ENCODE results near the gene DNAH17. TPM values are rescaled to one million over a fixed set of nuclear protein-coding genes. Genes with fewer than 3 reads are reported as not detected.

DNAH17 gene
- total RNA-seq, 1 donor from 2014 or later = not detected

DNA sequence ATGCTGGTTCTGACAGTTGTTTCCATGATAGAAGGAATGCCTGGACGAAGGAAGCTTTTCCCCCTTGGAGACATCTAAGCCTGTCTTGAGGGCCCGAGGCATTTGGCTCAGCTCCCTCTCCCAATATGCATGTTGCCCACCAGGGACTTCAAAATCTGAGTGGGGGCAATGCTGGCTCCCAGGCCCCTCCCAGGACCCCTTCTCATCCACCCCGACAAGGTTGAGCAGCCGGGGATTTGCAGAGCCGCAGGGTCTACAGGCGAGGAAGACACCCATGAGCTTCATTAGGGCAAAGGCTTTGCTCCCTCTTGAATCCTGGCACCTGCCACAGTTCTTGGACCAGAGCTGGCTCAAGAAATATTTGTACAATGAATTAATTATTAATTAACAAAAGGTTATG lies 25.1 kb upstream of the DNAH17 start:
- H3K9me3 ChIP-seq (replicated peaks) = no peaks in the 10 kb centered on the region
- H3K4me3 ChIP-seq = no peak overlapping the region
- DNase-seq = no peak
- intact Hi-C loops (cut with micrococcal nuclease) = no loop called here
- TF ChIP-seq, protein P1, sequence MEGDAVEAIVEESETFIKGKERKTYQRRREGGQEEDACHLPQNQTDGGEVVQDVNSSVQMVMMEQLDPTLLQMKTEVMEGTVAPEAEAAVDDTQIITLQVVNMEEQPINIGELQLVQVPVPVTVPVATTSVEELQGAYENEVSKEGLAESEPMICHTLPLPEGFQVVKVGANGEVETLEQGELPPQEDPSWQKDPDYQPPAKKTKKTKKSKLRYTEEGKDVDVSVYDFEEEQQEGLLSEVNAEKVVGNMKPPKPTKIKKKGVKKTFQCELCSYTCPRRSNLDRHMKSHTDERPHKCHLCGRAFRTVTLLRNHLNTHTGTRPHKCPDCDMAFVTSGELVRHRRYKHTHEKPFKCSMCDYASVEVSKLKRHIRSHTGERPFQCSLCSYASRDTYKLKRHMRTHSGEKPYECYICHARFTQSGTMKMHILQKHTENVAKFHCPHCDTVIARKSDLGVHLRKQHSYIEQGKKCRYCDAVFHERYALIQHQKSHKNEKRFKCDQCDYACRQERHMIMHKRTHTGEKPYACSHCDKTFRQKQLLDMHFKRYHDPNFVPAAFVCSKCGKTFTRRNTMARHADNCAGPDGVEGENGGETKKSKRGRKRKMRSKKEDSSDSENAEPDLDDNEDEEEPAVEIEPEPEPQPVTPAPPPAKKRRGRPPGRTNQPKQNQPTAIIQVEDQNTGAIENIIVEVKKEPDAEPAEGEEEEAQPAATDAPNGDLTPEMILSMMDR (IDR thresholded peaks at IDR 0.05; ENCODE audit: borderline replicate concordance) = no peak
- H3K27ac ChIP-seq (replicated peaks) = no peak overlapping the region
- no peaks in the 10 kb centered on the region for H3K36me3 ChIP-seq
- H3K4me1 ChIP-seq = peaks cover 11% of the 10 kb centered on the region
- H3K27me3 ChIP-seq (ENCODE audit: low read depth) = no peaks in the 10 kb centered on the region

DNA sequence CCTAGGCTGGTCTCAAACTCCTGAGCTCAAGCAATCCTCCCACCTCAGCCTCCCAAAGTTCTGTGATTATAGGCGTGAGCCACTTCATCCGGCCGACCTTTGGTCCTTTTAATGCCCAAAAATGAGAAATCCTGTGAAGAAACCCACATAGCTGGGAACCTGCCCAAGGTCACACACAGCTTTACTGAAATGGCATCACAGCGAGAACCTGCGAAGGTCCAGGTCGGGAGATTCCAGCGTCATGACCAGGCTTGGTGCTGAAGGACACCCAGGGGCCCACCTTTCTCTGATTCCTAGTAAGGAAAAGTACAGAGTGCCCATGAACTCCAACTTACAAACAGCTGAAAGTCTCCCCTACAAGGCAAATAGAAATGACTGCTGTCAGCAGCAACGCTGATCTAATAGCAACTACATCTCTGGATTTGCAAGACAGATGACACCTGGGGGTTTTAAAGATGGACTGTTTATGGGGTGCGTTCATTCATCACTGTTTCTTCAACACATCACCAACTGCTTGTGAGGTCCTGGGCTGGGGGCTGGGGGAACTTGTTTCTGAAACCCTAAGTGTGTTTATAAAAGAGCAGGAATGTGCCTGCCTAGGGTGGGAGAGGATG lies 24.5 kb upstream of the DNAH17 start:
- no peaks in the 10 kb centered on the region for H3K27me3 ChIP-seq (ENCODE audit: low read depth)
- no peak overlapping the region for H3K4me3 ChIP-seq
- H3K9me3 ChIP-seq (replicated peaks) = no peaks in the 10 kb centered on the region
- TF ChIP-seq, protein P1 (IDR thresholded peaks at IDR 0.05; ENCODE audit: borderline replicate concordance) = no peak
- intact Hi-C loops (cut with micrococcal nuclease) = no loop called here
- peaks cover 11% of the 10 kb centered on the region for H3K4me1 ChIP-seq
- no peak for DNase-seq
- no peaks in the 10 kb centered on the region for H3K36me3 ChIP-seq
- no peak overlapping the region for H3K27ac ChIP-seq (replicated peaks)

DNA sequence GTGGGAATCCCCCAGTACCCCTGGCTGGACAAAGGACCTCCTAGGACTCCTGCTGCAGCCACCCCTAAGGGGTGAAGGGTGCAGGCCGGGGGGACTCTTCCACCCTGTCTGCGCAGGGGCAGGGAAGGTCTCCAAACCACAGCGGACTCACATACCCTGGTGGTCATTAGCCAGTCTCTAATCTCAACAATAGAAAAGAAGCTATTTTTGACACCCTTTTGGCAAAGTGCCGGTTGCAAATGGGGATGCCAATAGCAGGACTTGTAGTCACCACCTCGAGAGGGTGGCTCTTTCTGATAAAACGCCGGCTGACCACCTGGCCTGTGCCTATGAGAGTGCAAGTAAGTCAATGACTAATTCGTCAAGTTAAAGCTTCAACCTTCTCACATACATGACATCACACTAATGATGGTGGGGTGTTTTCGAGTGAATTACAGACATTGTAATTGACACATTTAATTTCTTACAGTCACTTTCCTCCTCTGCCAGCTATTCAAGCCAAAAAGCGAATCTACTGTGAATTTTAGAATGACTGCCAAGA lies 23.1 kb upstream of the DNAH17 start:
- TF ChIP-seq, protein P1 (IDR thresholded peaks at IDR 0.05; ENCODE audit: borderline replicate concordance) = no peak
- Histone ChIP-seq H3K9me3 (replicated peaks) (no peaks in the 10 kb centered on the region), H3K36me3 (no peaks in the 10 kb centered on the region), H3K27me3 (ENCODE audit: low read depth) (no peaks in the 10 kb centered on the region), H3K4me1 (peaks cover 11% of the 10 kb centered on the region), H3K4me3 (no peak overlapping the region), H3K27ac (replicated peaks) (no peak overlapping the region)
- intact Hi-C loops (cut with micrococcal nuclease) = no loop called here
- DNase-seq = no peak

DNA sequence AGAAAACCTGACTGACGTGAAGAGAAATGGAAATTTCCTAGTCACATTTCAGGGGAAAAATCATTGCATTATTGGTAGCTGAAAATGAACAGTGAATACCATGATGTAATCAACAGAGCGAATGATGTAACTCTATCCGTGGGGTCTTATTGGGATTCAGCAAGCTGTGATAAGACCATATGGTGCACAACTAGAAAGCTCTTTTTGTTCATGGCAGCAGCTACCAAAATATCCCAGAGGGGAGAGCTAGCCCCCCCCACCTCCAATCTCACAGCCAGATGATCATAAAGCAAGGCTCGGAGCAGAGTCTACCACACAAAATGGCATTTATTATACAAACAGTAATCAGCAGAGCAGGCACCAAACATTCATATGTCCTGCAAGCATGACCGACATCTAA lies 22.2 kb upstream of the DNAH17 start:
- DNase-seq = no peak
- intact Hi-C loops (cut with micrococcal nuclease) = no loop called here
- H3K36me3 ChIP-seq = no peaks in the 10 kb centered on the region
- H3K27me3 ChIP-seq (ENCODE audit: low read depth) = no peaks in the 10 kb centered on the region
- TF ChIP-seq, protein P1 (IDR thresholded peaks at IDR 0.05; ENCODE audit: borderline replicate concordance) = no peak
- H3K27ac ChIP-seq (replicated peaks) = no peak overlapping the region
- no peak overlapping the region for H3K4me3 ChIP-seq
- peaks cover 11% of the 10 kb centered on the region for H3K4me1 ChIP-seq
- H3K9me3 ChIP-seq (replicated peaks) = no peaks in the 10 kb centered on the region

DNA sequence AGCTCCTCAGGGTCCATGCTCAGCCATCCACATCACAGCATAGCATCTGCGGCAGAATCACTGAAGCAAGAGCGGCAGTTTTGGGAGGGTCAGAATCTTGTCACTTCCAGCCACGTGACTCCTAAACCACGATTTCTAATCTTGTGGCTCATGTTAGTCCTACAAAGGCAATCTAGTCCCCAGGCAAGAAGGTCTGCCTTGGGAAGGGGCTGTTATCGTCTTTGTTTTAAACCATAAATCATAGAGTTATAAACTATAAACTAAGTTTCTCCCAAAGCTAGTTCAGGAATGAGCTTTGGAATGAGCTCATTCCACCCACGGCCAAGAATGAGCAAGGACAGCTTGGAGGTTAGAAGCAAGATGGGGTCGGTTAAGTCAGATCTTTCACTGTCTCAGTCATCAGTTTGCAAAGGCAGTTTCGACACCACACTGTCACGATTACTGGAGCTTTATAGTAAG lies 20.8 kb upstream of the DNAH17 start:
- intact Hi-C loops (cut with micrococcal nuclease) = no loop called here
- Histone ChIP-seq H3K27ac (replicated peaks) (no peak overlapping the region), H3K4me1 (peaks cover 17% of the 10 kb centered on the region), H3K36me3 (no peaks in the 10 kb centered on the region), H3K9me3 (replicated peaks) (no peaks in the 10 kb centered on the region), H3K27me3 (ENCODE audit: low read depth) (no peaks in the 10 kb centered on the region), H3K4me3 (no peak overlapping the region)
- TF ChIP-seq, protein P1 (IDR thresholded peaks at IDR 0.05; ENCODE audit: borderline replicate concordance) = no peak
- no peak for DNase-seq
